Erythroblast (primary cell): ENCODE measurements around the gene GHRL.

Experiments used
- GATA1 ChIP-seq: IDR thresholded peaks from 2 replicates; pipeline ENCODE4 v1.6.1; 2011; ENCODE audit warnings: low read depth, mild to moderate bottlenecking, control low read depth, low read length, moderate library complexity
- POLR2A ChIP-seq: IDR thresholded peaks from 2 replicates; pipeline ENCODE4 v1.6.1; 2011; ENCODE audit warnings: mild to moderate bottlenecking, low read length

GRCh38 chr3:10288575-10288960, 4.2 kb downstream of the GHRL start:
- TF ChIP-seq POLR2A (no peak), GATA1 (no peak)
